HCT116 (cell line): ENCODE data around the gene IGFALS. TPM values are rescaled to one million over a fixed set of nuclear protein-coding genes. Genes with fewer than 3 reads are reported as not detected.

Experiments
- ATAC-seq: fragments of 200-7000 bp; cut with Tn5 transposase; 2 replicates; pipeline ENCODE4 v1.9.1; 2020; ENCODE audit warnings: mild to moderate bottlenecking, moderate library complexity
- BruUV-seq: library from RNA; stranded (reverse); fragments of 400-500 nt; replicated peaks from 2 replicates; lab custom pipeline; 2021; lab: Mats Ljungman, UMichigan
- CTCF ChIA-PET: fragments of 300-600 bp; sonication (Branson Sonifier 250); formaldehyde crosslinking; loops from one replicate; lab custom pipeline; 2021; ENCODE audit warnings: antibody characterized with exemption; lab: Charles Lee
- POLR2A ChIA-PET: fragments of 300-600, 350-600 bp; sonication (Branson Sonifier 250); formaldehyde crosslinking; loops from one replicate; lab custom pipeline; 2021; ENCODE audit warnings: antibody characterized with exemption; lab: Charles Lee
- RAD21 ChIA-PET, 2 experiments: fragments of 300-600 bp; sonication (Branson Sonifier 250); formaldehyde crosslinking; loops; one replicate each; lab custom pipeline; 2023; ENCODE audit warnings: low total read pairs in 2 of 2; ENCODE audit not compliant: uncharacterized antibody in 2 of 2, unreplicated experiment in 2 of 2, low non-redundant PET in 1 of 2; lab: Charles Lee
- DNase-seq: peaks from one replicate; pipeline ENCODE4 v3.0.0-alpha.2; 2010; ENCODE audit warnings: low read depth, low spot score
- H2AFZ ChIP-seq: fragments of 200-600 bp; shearing (Covaris generic), sonication (generic); 2 replicates; pipeline ENCODE4 v1.6.1; 2017; ENCODE audit warnings: low read depth, mixed run types, mixed read lengths, antibody characterized with exemption, low read length; ENCODE audit not compliant: poor library complexity, severe bottlenecking
- H3K27ac ChIP-seq: 2 replicates; pipeline ENCODE4 v1.5.1; 2012; ENCODE audit warnings: low read depth, low read length
- H3K27me3 ChIP-seq: fragments of 200-600 bp; sonication (generic); 2 replicates; pipeline ENCODE4 v1.6.1; 2016; ENCODE audit warnings: mixed run types, low read length, mixed read lengths; ENCODE audit not compliant: insufficient read depth
- H3K36me3 ChIP-seq, 2 experiments: fragments of 200-500 bp in 1 of 2; fragments of 200-600 bp in 1 of 2; sonication (Bioruptor generic) in 1 of 2; sonication (generic) in 1 of 2; 2 replicates each; pipeline versions ENCODE4 v1.5.1 to v1.6.1; 2014 to 2016; ENCODE audit warnings: low read length in 2 of 2, inconsistent platforms in 1 of 2, mixed read lengths in 1 of 2, mixed run types in 1 of 2; ENCODE audit not compliant: insufficient read depth in 2 of 2, control insufficient read depth in 1 of 2
- H3K4me1 ChIP-seq, 2 experiments: fragments of 200-600 bp in 1 of 2; sonication (generic) in 1 of 2; 2 replicates each; pipeline versions ENCODE4 v1.5.1 to v1.6.1; 2012 to 2017; ENCODE audit warnings: low read length in 2 of 2, inconsistent platforms in 1 of 2, mild to moderate bottlenecking in 1 of 2, mixed read lengths in 1 of 2, mixed run types in 1 of 2, moderate library complexity in 1 of 2; ENCODE audit not compliant: insufficient read depth in 2 of 2, control insufficient read depth in 1 of 2
- H3K4me2 ChIP-seq: fragments of 200-600 bp; sonication (generic); 2 replicates; pipeline ENCODE4 v1.6.1; 2017; ENCODE audit warnings: mixed run types, low read length, mixed read lengths
- H3K4me3 ChIP-seq, 2 experiments: fragments of 200-600 bp in 1 of 2; sonication (generic) in 1 of 2; replicated peaks in 1 of 2; 2 replicates each; pipeline ENCODE4 v1.5.1; 2011 to 2016; ENCODE audit warnings: low read length in 2 of 2, control low read depth in 1 of 2, low read depth in 1 of 2, mild to moderate bottlenecking in 1 of 2, mixed read lengths in 1 of 2, mixed run types in 1 of 2
- H3K79me2 ChIP-seq: fragments of 200-600 bp; sonication (generic); 2 replicates; pipeline ENCODE4 v1.6.1; 2017; ENCODE audit warnings: mild to moderate bottlenecking, mixed run types, low read length, moderate library complexity, mixed read lengths; ENCODE audit not compliant: insufficient read depth
- H3K9ac ChIP-seq: fragments of 200-600 bp; sonication (generic); 2 replicates; pipeline ENCODE4 v1.6.1; 2016; ENCODE audit warnings: low read length, mixed read lengths
- H3K9me2 ChIP-seq: fragments of 200-600 bp; sonication (generic), shearing (Covaris generic); 2 replicates; pipeline ENCODE4 v1.6.1; 2017; ENCODE audit warnings: mixed run types, mild to moderate bottlenecking, moderate library complexity; ENCODE audit not compliant: insufficient read depth
- H3K9me3 ChIP-seq, 2 experiments: fragments of 200-500 bp in 1 of 2; fragments of 200-600 bp in 1 of 2; sonication (Bioruptor generic) in 1 of 2; sonication (generic) in 1 of 2; 2 replicates each; pipeline ENCODE4 v1.6.1; 2014 to 2017; ENCODE audit warnings: low read length in 2 of 2, mixed read lengths in 2 of 2, inconsistent platforms in 1 of 2, low read depth in 1 of 2, mild to moderate bottlenecking in 1 of 2, mixed run types in 1 of 2, moderate library complexity in 1 of 2; ENCODE audit not compliant: control insufficient read depth in 1 of 2, insufficient read depth in 1 of 2
- H4K20me1 ChIP-seq: fragments of 200-600 bp; sonication (generic), shearing (Covaris generic); 2 replicates; pipeline ENCODE4 v1.6.1; 2017; ENCODE audit warnings: mixed run types, mild to moderate bottlenecking, moderate library complexity; ENCODE audit not compliant: insufficient read depth
- ATF3 ChIP-seq: IDR thresholded peaks from 2 replicates; pipeline ENCODE4 v1.6.1; 2012
- CBX3 ChIP-seq: IDR thresholded peaks from 2 replicates; pipeline ENCODE4 v1.6.1; 2012; ENCODE audit warnings: low read depth
- ELF1 ChIP-seq: IDR thresholded peaks from 2 replicates; pipeline ENCODE4 v1.6.1; 2012; ENCODE audit warnings: low read depth, borderline replicate concordance
- EZH2 ChIP-seq: fragments of 200-600 bp; sonication (generic); IDR thresholded peaks from 2 replicates; pipeline ENCODE4 v1.6.1; 2017; ENCODE audit warnings: antibody characterized with exemption, mixed run types
- FOSL1 ChIP-seq: IDR thresholded peaks from 2 replicates; pipeline ENCODE4 v1.6.1; 2012; ENCODE audit warnings: low read depth
- JUND ChIP-seq: IDR thresholded peaks from 2 replicates; pipeline ENCODE4 v1.6.1; 2012
- RAD21 ChIP-seq: IDR thresholded peaks from 2 replicates; pipeline ENCODE4 v1.6.1; 2012; ENCODE audit warnings: low read depth, mild to moderate bottlenecking
- REST ChIP-seq: IDR thresholded peaks from 2 replicates; pipeline ENCODE4 v1.6.1; 2012; ENCODE audit warnings: low read depth
- SP1 ChIP-seq: IDR thresholded peaks from 2 replicates; pipeline ENCODE4 v1.6.1; 2012; ENCODE audit warnings: low read depth
- TCF7L2 ChIP-seq: IDR thresholded peaks from 2 replicates; pipeline ENCODE4 v1.7.0; 2011; ENCODE audit warnings: borderline replicate concordance, inconsistent platforms; ENCODE audit not compliant: insufficient read depth, insufficient read length; ENCODE audit errors: extremely low read depth
- ZBTB33 ChIP-seq: IDR thresholded peaks from 2 replicates; pipeline ENCODE4 v1.6.1; 2011; ENCODE audit warnings: mild to moderate bottlenecking, low read length, moderate library complexity; ENCODE audit not compliant: insufficient replicate concordance; ENCODE audit errors: extremely low read depth
- ZFX ChIP-seq: fragments of 450-650 bp; IDR thresholded peaks from 2 replicates; pipeline ENCODE4 v1.6.1; 2017
- intact Hi-C: fragments of 100-400 bp; cut with micrococcal nuclease; formaldehyde crosslinking; loops from 2 replicates; pipeline ENCODE4 v1.10.0; 2022
- total RNA-seq: library from RNA; stranded (reverse); gene quantifications from one replicate; pipeline ENCODE4 v1.2.1, GENCODE V29; 2021; ENCODE audit not compliant: unreplicated experiment

Gene IGFALS
- total RNA-seq, 1 experiment from 2014 or later = 0.10 TPM

- no peak for TF ChIP-seq JUND
- TF ChIP-seq FOSL1 = no peak
- TF ChIP-seq CBX3 = no peak
- no peak for TF ChIP-seq ATF3
- no peak for TF ChIP-seq SP1
- TF ChIP-seq ELF1 = no peak
- no peak for TF ChIP-seq REST
- TF ChIP-seq ZFX = no peak
These were observed 34.6 kb downstream of the IGFALS start (continued) for GRCh38 chr16:1758923-1759322.

GRCh38 chr16:1757714-1758461 is 35.6 kb downstream of the IGFALS start:
- Histone ChIP-seq H3K4me3 (no peak overlapping the region), H3K9ac (no peak overlapping the region), H3K4me1 (peaks cover 1 to 3% of the 10 kb centered on the region in 2 experiments; a peak in 2 of 4 replicates), H3K36me3 (peaks cover 3 to 4% of the 10 kb centered on the region in 2 experiments; a peak in 2 of 4 replicates), H3K27ac (no peak overlapping the region), H3K79me2 (no peaks in the 10 kb centered on the region), H3K4me2 (no peak overlapping the region), H3K27me3 (no peaks in the 10 kb centered on the region), H3K9me3 (no peaks in the 10 kb centered on the region), H4K20me1 (no peaks in the 10 kb centered on the region), H3K9me2 (no peaks in the 10 kb centered on the region), H2AFZ (no peak overlapping the region)
- RAD21 ChIA-PET = no interaction called here
- ATAC-seq (no peak), DNase-seq (no peak)
- intact Hi-C loops = no loop called here
- CTCF ChIA-PET = no interaction called here
- no TSS peak for BruUV-seq
- POLR2A ChIA-PET = no interaction called here
- no peak for TF ChIP-seq CBX3
- no peak for TF ChIP-seq REST
- TF ChIP-seq ATF3 = no peak
- no peak for TF ChIP-seq RAD21
- TF ChIP-seq ZBTB33 = no peak
- TF ChIP-seq EZH2 = no peak
- no peak for TF ChIP-seq TCF7L2
